HG03378 (cell line): Measurements from ENCODE around the gene EEPD1.
"Not testable (repeated sequence)": the region's sequence is repeated elsewhere in the genome, so short reads cannot be mapped to it uniquely, and the experiment has no call there.

ENCODE experiments used
- ATAC-seq: cut with Tn5 transposase; IDR thresholded peaks from one replicate; pipeline ENCODE4 v1.9.1; 2021; ENCODE audit warnings: mild to moderate bottlenecking, moderate library complexity; ENCODE audit not compliant: unreplicated experiment

Gene EEPD1

GRCh38 chr7:36128448-36129047 lies 24.5 kb upstream of the EEPD1 start:
- no peak for ATAC-seq

- ATAC-seq = no peak
These were observed 24.0 kb upstream of the EEPD1 start for GRCh38 chr7:36129048-36129534.

- ATAC-seq = no peak
These were observed 22.7 kb upstream of the EEPD1 start for GRCh38 chr7:36130236-36130945.

- ATAC-seq = no peak
These were observed 22.0 kb upstream of the EEPD1 start for GRCh38 chr7:36131026-36131425.

- ATAC-seq = no peak
These were observed 21.6 kb upstream of the EEPD1 start for GRCh38 chr7:36131499-36131898.

- ATAC-seq = no peak
These were observed 21.0 kb upstream of the EEPD1 start for GRCh38 chr7:36132012-36132411.

- ATAC-seq = no peak
These were observed 17.4 kb upstream of the EEPD1 start for GRCh38 chr7:36135700-36136099.

- no peak for ATAC-seq
These were observed 15.8 kb upstream of the EEPD1 start for GRCh38 chr7:36137258-36137657.

GRCh38 chr7:36137754-36138153 lies 15.3 kb upstream of the EEPD1 start:
- no peak for ATAC-seq

GRCh38 chr7:36138209-36138608 lies 14.8 kb upstream of the EEPD1 start:
- ATAC-seq = no peak

GRCh38 chr7:36141351-36141750 lies 11.7 kb upstream of the EEPD1 start:
- no peak for ATAC-seq

GRCh38 chr7:36141850-36142249 lies 11.2 kb upstream of the EEPD1 start:
- ATAC-seq = no peak

GRCh38 chr7:36144189-36144588 lies 8.9 kb upstream of the EEPD1 start:
- no peak for ATAC-seq

GRCh38 chr7:36145686-36146085 lies 7.4 kb upstream of the EEPD1 start:
- no peak for ATAC-seq

GRCh38 chr7:36147361-36147760 lies 5.7 kb upstream of the EEPD1 start:
- no peak for ATAC-seq

GRCh38 chr7:36148422-36149065 lies 4.5 kb upstream of the EEPD1 start:
- no peak for ATAC-seq

GRCh38 chr7:36149240-36149639 lies 3.8 kb upstream of the EEPD1 start:
- not testable (repeated sequence) for ATAC-seq

GRCh38 chr7:36149694-36150452 lies 3.2 kb upstream of the EEPD1 start:
- ATAC-seq = no peak

GRCh38 chr7:36151921-36152755 lies 916 bp upstream of the EEPD1 start:
- no peak for ATAC-seq

GRCh38 chr7:36153571-36154097 lies 580 bp downstream of the EEPD1 start:
- ATAC-seq = no peak
